Mesenteric fat pad (tissue), 1 donor: Measurements from ENCODE around the gene IFNW1. TPM values are rescaled to one million over a fixed set of nuclear protein-coding genes. Genes with fewer than 3 reads are reported as not detected.

Source experiments
- DNase-seq: peaks from one replicate; pipeline ENCODE4 v3.0.0-alpha.2; 2020; ENCODE audit warnings: low spot score
- total RNA-seq: library from RNA; stranded (reverse); fragmentation: NEBNext Ultra II Directional; extraction: Animal tissue kit (Norgen Biotek cat#: 25700); gene quantifications from one replicate; pipeline ENCODE4 v1.2.1, GENCODE V29; 2021
- donor health status: DM: yes; HTN: yes; CAD: no.

IFNW1 gene
- total RNA-seq, 1 donor from 2014 or later, result not detected

DNA sequence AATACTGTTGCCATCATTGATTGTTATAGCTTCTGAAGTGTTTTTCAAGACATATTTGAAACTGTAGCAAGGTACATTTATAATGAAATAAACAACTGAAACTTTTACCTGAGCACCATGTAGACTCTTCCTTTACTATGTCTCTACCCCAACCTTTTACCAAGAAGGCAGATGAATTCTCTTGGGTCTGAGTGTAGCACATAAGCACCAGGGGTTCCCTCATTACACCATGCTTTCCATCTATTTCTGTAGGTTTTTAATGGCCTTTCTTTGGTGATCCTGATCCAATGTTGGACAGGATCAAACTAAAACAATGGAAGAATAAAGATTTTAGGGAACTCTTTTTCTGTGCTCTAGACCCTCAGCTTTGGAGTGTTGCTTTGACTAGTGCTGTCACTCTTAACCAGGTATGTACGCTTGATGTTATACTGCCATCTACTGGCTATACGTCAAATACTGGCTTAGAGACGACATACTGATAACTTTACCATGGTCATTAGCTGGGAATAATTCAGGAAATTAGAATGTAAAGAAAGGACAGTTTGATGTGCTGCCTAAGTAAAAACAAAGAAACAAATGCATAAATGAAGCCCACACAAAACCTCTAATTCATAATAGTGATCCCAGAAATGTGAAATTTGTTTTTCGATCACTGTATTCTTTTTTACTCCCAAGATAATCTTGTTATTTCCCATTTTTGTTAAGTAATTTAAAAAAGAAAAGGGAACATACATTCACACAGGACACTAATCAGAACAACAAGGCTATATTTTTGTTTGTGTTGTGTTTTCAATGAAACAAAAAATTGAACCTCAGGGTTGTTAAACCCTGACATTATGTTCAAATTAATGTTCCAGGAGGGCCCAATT is 30.7 kb downstream of the IFNW1 start:
- DNase-seq, result no peak

DNA sequence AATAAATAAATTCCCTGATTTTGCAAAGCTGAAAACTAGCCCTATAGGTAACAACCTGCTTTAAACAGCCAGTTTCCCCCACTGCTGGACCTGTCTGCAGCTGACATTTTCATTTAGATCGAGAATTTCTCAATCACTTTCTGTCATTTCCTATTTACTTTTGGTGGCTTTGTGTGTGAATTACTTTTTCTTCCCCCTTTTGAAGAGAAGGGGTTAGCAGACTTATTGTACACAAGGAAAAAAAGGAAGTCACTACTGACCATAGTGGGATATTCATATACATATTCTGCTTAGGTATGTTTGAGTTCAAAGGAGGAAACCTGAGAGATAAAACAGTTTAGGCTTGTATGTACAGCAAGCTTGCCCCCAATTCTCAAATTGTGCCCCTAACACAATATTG is 36.8 kb downstream of the IFNW1 start:
- no peak for DNase-seq

DNA sequence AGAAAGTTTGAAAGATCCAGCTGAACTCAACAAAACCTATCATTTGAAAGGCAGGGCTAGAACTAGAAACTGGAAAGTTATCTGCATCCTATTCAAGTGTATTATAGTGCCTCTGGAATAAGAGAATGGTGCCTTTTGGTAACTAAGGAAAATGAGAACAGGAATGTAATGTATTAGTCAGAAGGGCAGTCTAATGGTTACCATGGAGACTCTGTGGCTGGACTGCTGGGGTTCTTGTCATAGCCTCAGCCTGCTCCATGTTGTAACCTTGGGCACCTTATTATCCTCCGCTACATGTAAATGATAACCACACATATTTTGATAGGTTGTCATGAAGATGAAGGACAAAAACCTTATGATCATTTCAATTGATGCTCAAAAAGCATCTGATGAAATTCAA is 39.3 kb downstream of the IFNW1 start:
- no peak for DNase-seq

DNA sequence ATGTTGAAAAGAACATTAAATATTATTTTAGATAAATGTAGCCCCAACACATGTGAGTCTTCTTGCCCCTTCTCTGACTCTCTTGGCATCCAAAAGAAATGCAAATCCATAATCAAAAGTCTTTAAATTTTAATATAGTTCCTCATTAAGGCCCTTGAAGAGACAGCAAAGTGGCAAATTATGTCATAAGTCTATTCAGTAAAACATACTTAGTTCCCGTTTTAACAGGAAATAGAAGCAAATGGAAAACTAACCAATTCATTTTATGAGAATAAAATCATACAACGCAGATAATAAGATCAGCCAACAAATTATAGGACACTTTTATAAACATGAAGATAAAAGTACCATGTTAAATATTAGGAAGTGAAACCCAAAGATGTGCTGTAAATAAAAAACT is 43.8 kb downstream of the IFNW1 start:
- DNase-seq, result no peak

DNA sequence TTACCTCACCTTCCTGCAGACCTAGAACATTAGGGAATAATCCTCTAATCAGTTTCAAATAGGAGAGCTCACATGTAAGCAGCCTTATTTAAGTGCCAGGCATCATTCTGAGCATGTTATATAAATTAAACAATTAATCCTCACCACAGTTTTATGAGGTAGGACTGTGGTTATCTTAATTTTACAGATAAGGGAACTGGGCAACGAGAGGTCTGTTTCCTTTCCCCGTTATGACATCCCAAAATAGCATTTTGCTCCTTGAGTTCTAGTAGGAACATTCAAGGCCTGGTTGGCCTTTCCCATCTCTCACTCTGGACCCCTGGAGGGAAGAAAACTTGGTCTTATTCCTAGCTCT is 44.8 kb downstream of the IFNW1 start:
- no peak for DNase-seq

DNA sequence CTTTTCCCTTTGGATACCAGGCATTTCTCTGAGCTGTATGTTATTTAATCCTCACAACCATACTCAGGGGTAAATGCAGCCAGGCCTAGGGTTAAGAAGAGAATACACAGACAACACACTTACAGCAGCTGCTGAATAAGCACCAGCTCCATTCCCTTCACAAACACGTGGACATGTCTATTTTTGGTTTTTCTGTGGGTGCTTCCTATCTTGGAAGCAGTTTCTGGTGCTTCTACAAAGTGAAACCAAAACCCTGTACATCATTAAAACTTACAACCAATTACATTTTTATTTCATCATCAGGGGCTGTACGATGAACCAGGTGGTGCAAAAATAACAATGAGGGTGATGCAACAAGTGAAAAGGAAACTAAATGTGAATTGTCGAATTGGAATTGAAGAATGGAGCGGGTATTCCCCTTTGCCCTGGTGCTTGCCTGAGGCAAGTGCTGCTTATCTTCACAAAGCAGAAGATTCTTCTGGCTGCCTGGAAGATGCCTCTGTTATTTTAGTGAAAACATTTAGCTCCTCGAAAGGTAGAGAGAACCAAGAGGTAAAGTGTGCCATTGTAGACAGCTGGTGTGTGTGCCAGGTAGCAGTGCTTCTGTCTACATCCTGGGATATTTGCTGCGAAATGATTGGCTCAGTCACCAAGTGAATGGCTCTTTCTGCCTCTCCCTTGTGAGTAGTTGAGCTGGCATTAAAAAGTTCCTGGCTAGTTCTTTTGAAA is 45.3 kb downstream of the IFNW1 start:
- no peak for DNase-seq

DNA sequence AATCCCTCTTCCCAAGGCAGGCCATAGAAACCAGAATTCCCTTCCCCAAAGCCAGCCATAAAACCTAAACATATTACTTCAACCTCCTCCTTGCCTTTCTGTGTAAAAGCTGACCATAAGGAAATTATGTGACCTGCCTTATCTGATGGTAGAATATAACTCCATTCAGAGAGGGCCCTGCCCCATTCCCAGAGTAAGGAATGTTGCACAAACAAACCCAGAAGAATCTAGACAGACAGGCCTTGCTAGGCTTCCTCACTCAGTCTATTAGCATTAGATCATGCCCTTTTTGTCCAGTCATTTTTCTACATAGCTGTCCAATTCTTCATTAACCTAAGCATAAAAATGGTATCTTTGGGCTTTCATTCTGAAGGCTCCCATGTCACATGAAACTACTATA is 46.1 kb downstream of the IFNW1 start:
- DNase-seq, result no peak

Other genes with a start within 250 kb of the IFNW1 start
- gene HACD4, start 110.2 kb downstream of the IFNW1 start, total RNA-seq, result 2.2 TPM
- gene IFNB1, start 63.9 kb downstream of the IFNW1 start, total RNA-seq, result not detected
- gene IFNA21, start 24.8 kb upstream of the IFNW1 start, total RNA-seq, result not detected
- not detected for gene IFNA4, start 45.8 kb upstream of the IFNW1 start, total RNA-seq
- gene IFNA7, start 60.4 kb upstream of the IFNW1 start, total RNA-seq, result not detected
- gene IFNA10, start 65.3 kb upstream of the IFNW1 start, total RNA-seq, result not detected
- gene IFNA16, start 75.5 kb upstream of the IFNW1 start, total RNA-seq, result not detected
- not detected for gene IFNA17, start 86.4 kb upstream of the IFNW1 start, total RNA-seq
- gene IFNA14, start 98.2 kb upstream of the IFNW1 start, total RNA-seq, result not detected
- not detected for gene IFNA5, start 163.5 kb upstream of the IFNW1 start, total RNA-seq
- gene KLHL9, start 193.6 kb upstream of the IFNW1 start, total RNA-seq, result 17.8 TPM
- not detected for gene IFNA6, start 209.1 kb upstream of the IFNW1 start, total RNA-seq
- gene IFNA13, start 226.2 kb upstream of the IFNW1 start, total RNA-seq, result not detected
- not detected for gene IFNA2, start 243.6 kb upstream of the IFNW1 start, total RNA-seq